ENCODE measurements around the gene TAGLN.

DNA sequence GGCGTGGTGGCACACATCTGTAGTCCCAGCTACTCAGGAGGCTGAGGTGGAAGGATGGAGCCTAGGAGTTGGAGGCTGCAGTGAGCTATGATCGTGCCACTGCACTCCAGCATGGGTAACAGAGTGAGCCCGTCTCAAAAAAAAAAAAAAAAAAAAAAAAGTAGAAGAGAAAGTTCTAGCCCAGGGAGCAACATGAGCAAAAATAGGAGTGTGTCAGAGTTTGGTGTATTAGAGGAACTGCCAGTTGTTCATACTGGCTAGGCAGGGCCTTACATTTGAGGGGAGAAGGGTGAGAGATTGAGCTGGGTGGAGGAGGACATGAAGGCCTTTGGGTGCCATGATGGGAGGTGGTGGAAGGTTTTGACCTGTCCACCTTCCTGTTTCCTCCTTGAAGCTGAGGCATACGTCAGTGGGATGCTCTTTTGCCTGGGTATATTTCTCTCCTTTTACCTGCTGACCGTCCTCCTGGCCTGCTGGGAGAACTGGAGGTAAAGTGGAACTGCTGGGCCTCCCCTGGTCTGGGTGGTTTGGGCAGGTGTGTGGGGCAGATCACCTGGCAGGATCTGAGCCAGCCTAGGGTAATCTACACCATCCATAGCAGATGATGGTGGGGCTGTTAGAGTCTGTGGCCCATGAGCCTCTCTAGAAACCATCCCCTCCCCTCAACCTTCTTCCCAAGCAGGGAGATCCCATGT, 13.3 kb upstream of the TAGLN start:
- TF ChIP-seq, protein P1, sequence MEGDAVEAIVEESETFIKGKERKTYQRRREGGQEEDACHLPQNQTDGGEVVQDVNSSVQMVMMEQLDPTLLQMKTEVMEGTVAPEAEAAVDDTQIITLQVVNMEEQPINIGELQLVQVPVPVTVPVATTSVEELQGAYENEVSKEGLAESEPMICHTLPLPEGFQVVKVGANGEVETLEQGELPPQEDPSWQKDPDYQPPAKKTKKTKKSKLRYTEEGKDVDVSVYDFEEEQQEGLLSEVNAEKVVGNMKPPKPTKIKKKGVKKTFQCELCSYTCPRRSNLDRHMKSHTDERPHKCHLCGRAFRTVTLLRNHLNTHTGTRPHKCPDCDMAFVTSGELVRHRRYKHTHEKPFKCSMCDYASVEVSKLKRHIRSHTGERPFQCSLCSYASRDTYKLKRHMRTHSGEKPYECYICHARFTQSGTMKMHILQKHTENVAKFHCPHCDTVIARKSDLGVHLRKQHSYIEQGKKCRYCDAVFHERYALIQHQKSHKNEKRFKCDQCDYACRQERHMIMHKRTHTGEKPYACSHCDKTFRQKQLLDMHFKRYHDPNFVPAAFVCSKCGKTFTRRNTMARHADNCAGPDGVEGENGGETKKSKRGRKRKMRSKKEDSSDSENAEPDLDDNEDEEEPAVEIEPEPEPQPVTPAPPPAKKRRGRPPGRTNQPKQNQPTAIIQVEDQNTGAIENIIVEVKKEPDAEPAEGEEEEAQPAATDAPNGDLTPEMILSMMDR (IDR thresholded peaks at IDR 0.05): no peak
- TF ChIP-seq EZH2 (IDR thresholded peaks at IDR 0.05; ENCODE audit: borderline replicate concordance, insufficient read depth, low read depth, low read length, poor library complexity, severe bottlenecking): no peak

Data from B cell (primary cell).